GM10847 (cell line): ENCODE results near the gene EFNA5.

ENCODE experiments used
- POLR2A ChIP-seq: IDR thresholded peaks from 2 replicates; pipeline ENCODE4 v1.6.1; 2011; ENCODE audit not compliant: insufficient read length; ENCODE audit errors: extremely low read depth

Gene EFNA5

DNA sequence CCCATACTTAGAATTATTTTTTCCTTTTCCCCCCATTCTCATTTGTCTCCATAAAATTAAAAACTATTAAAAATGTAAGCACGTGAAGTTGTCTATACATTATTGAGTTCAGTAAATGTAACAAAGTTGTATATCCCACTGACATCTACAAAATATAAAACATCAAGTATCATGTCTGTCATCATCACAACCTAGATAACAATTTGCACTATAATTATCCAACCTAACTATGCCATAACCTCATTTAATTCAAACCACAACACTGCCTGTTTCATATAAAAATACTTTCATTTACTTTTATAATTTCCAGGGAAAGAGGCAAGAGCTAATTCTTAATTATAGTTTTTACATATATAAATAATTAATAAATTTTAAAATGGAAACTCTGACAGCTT lies 9.1 kb downstream of the EFNA5 start:
- no peak for TF ChIP-seq POLR2A

- no peak for TF ChIP-seq POLR2A
Measured at GRCh38 chr5:107661038-107661649, 9.6 kb downstream of the EFNA5 start.

DNA sequence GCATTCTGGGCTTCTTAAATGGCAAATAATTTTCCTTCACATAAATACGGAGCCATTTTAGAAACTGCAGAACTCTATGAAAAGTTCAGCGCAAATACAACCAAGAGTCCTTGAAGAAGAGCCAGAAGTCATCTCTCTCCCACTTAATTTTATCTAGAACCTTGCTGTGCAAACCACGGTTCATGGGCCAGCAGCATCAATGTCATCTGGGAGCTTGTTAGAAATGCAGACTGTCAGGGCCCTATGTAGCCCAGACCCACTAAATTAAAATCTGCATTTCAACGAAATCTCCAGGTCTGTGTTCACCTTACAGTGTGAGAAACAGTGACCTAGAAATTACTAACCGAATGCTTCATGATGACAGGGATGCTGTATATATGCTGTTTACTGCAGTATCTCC lies 12.2 kb downstream of the EFNA5 start:
- TF ChIP-seq POLR2A = no peak

GRCh38 chr5:107655831-107656230 lies 14.9 kb downstream of the EFNA5 start:
- TF ChIP-seq POLR2A = no peak

DNA sequence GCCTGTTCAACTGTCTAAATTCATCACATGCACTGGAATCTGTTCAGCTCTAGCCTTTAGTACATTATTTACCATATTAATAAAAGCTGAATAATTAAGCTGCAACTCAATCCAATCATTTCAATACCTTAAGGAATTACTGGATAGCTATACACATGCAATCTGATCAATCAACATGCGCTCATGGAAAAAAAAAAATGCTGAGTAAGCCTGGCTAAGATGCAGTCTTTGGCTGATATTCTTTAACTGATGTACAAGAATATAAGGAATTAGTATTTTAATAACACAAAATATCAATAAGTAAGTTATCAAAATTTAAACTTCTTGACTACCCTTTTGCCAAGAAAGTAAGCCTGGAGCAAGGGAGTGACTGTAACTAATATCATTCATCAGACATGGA lies 15.9 kb downstream of the EFNA5 start:
- no peak for TF ChIP-seq POLR2A

DNA sequence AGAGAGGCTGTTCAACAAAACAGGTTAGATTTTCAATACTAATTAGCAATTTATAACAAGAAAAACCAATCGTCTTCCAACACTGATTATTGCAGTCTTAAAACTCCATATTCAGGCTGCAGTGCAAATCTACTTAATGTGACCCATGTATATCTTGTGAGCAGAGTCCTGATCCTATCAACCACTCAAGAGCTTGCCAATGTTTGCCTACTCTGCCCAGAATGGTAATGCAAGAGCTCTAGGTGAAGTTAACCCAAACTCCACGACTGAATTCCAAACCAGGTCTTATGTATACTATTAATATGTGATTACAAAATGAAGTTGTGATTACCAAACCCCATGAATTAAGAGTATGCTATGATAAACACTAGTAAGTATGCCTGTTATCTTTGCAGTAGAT lies 17.1 kb downstream of the EFNA5 start:
- TF ChIP-seq POLR2A = no peak

GRCh38 chr5:107652839-107653607 lies 17.7 kb downstream of the EFNA5 start:
- no peak for TF ChIP-seq POLR2A

DNA sequence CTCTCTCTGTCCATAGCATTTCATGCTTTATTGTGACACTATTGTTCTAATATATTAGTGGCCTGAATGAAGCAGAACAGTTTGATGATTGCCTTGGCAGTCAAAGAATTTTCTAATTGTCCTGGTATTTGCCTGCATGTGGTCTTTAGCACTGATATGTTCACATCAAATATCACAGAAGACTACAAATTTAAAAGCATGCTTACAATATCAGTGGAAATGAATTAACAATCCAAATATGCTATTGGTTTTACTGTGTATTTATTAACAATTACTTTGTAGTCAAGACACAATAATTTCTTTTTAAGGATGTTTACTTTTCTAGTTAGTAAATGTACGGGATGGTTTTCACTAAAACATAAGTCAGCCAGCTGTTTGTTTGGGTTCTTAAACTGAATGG lies 18.3 kb downstream of the EFNA5 start:
- TF ChIP-seq POLR2A = no peak

DNA sequence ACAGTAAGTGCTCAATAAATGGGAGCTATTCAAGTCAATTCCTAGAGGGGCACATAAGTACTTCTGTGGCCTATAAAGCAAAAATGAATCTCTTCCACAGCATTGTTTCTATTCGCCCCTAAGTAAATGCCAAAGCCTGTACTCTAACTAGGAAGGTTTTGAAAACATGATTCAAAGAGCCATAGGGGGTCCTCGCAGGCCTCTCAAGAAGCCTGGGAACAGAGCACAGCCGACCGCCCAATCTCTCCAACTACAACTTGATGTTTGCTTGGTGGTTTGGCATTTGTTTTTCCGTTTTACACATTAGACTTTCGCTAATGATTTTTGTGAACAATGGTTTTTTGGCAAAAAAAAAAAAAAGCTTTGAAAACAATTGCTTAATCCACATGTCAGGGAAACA lies 19.4 kb downstream of the EFNA5 start:
- TF ChIP-seq POLR2A = no peak

DNA sequence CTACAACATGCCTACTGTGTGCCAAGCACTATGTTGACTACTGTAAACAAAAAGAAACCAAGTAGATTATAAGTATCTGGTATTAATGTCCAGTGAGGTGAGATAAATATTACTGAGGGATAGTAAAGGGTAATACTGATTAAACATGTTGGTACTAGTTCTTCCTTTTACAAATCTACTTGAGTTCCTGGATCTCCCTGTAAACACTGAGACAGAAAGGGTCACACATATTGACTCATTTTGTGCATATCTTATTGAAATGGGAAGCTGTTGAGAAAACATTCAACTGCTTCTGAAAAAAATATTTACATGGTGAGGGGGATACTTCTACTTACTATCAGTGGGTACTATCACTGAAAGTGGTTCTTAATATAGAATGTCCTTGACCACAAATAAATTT lies 24.3 kb downstream of the EFNA5 start:
- TF ChIP-seq POLR2A = no peak

- TF ChIP-seq POLR2A = no peak
Measured at GRCh38 chr5:107640568-107640967, 30.2 kb downstream of the EFNA5 start.

DNA sequence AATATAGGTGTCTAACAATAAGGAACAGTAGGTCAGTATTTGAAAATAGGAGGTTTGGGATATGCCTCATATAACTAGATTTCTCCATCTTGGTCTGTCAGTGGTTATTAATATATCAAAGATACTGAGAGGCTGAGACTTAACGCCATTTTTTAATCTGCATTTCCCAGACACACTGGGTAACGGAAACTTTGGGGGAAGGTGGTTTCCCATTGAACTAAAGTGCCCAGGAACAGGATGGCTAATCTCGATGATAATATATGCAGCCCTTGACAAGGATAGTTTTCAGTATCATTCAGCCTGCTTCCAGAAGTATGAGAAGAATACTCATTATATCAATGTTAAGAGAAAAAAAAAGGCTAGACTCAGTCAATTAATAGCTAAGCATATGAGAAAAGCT lies 30.7 kb downstream of the EFNA5 start:
- no peak for TF ChIP-seq POLR2A

- TF ChIP-seq POLR2A = no peak
Measured at GRCh38 chr5:107636555-107636954, 34.2 kb downstream of the EFNA5 start.

DNA sequence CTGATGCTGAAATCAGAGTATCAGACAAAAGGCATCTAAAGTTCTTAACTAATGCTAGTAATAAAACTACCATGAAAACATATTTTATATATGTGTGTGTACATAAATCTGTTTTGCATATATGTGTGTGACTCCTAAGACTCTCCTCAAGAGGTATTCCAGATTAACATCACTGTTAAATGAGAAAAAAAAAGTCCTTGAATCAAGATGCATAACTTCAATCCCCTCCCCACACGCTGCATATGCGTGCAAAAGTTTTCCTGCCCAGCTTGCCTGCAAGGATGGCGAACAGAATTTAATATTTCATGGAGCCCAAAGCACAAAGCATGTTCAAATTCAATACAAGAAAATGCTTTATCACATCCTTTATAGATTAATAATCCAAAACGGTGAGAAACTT lies 34.7 kb downstream of the EFNA5 start:
- no peak for TF ChIP-seq POLR2A

DNA sequence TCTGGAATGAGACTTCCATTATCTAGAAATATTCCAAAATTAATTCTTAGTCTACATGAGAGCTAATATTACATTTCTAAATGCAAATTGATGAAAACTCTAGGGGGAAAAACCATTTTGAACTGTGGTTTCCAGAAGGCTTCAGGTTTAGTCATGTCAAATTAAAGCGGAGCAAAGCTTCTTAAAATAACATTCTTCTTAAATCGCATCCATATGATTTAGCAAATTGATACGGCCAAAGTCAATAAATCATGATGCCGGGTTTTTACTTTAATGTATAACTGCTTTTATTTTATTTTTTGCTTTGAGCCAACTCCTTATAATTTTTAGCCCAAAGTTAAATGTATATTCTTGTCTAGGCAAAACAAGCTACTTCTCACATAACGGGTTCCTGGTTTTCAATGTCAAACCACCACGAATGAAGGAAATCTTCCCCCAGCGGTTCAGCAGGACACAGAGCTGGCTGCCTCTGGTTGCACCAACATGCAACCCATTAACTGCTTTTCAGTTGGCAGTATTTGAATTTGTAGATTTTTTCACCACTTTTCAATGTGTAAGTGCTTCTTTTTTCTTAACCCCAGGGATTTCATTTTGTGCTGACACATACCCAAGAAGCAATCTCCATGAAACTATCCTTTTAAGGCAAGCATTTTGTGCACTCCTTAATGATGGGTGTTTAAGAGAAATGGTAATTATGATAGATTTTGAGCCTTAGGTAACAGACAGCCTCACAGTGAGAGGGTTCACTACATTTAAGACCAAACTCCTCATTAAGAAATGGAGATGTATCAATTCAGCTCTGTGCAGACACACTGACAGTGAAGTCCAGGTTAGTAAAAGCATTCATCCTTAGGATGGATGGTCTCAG lies 35.5 kb downstream of the EFNA5 start:
- no peak for TF ChIP-seq POLR2A
